SH-SY5Y (cell line): Measurements from ENCODE around the gene RBMS1.

ENCODE experiments used
- GATA2 ChIP-seq: IDR thresholded peaks from 2 replicates; pipeline ENCODE4 v1.6.1; 2011; ENCODE audit warnings: mild to moderate bottlenecking, low read depth, low read length
- GATA3 ChIP-seq: IDR thresholded peaks from 2 replicates; pipeline ENCODE4 v1.6.1; 2011; ENCODE audit warnings: low read depth, mild to moderate bottlenecking, low read length, moderate library complexity

The RBMS1 gene

DNA sequence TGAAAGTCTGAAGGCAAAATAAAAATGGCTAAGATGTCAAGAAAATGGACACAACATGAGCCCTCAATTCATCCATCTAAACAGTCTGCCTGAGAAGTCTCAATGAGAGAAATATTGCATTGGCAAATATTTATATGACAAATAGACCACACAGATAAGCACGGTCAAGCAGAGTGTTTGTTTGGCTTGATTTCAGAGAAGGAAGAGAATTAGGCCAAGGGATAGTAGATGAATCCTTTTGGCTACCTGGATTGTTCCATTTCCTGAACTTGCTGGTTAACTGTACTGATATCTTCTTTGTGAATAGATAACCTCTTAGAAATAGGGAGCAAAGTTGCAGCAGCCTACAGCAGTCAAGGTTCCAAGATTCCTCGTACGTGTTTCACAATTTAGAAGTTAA, 129.6 kb downstream of the RBMS1 start:
- TF ChIP-seq GATA3 (no peak), GATA2 (no peak)

DNA sequence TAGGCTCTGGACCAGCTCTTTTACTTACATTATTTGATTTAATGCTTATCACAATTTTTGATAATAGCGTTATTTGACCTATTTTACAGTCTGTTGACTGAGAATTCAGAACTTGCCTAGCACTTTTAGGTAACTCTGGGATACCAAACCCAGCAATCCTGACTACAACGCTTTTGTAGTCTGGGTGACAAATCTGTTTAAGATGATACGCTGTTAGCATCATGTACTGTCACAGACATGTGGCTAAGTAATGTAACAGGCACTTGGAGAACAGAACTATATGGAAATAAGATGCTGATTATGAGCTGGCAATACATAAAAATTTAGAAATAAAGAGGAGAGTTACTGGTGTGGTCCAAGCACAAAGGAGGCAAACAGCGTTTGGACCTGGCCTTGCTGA, 130.6 kb downstream of the RBMS1 start:
- TF ChIP-seq GATA2 (no peak), GATA3 (no peak)

DNA sequence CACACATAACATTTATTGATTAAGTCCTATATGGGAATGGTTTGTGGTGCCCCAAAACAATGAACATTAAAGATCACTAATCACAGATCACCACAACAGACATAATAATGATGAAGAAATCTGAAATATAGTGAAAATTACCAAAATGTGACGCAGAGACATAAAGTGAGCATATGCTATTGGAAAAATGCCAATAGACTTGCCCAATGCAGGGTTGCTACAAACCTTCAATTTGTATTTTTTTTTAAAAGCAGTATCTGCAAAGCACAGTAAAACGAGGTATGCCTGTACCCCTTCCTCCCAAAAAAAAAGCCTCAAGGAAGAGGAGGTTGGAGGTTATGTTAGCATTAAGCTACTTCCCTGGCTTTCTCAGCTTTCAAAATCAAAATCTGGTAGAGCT, 131.1 kb downstream of the RBMS1 start:
- TF ChIP-seq GATA2 (no peak), GATA3 (no peak)

DNA sequence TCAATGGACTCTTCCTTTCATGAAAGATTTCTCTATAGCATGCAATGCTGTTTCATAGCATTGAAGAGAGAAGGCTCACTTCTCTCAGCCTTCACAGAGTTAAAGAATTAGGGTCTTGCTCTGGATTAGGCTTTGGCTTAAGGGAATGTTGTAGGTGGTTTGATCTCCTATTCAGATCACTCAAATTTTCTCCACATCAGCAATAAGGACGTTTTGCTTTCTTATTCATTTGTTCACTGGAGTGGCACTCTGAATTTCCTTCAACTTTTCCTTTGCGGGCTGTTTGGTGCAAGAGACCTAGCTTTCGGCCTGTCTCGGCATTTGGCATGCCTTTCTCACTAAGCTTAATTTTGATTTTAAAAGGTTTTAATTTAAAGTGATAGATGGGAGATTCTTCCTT, 131.6 kb downstream of the RBMS1 start:
- no peak for TF ChIP-seq GATA3
- TF ChIP-seq GATA2, result no peak

DNA sequence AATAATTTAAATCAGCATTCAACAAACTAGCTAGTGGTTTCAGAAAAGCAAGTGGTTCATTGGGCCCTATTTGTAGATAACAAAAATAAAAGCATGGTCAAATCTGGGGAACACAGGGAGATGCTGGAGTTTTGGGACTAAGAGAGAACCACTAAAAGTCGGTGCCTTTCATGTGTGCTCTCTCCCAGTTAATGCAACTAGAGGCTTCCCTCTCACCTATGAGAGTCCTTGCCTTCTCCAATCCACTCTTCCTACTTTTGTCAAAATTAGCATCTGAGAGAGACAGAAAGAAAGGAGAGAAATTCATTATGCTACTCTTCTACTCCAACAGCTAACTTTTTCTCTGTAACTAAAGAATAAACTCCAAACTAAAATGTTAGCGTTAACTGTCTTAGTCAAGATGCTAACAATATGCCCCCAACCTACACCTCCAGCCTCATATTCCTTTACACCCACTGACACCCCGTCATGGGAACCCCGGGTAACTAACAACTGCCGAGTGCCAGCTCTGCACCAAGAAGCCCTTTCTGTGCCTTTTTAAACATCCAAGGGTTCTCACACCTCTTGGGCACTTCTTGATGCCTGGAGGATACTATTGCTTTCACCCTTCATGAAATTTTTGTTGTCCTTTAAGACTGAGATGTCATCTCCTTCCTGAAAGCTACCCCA, 133.4 kb downstream of the RBMS1 start:
- TF ChIP-seq GATA2 (no peak), GATA3 (no peak)

DNA sequence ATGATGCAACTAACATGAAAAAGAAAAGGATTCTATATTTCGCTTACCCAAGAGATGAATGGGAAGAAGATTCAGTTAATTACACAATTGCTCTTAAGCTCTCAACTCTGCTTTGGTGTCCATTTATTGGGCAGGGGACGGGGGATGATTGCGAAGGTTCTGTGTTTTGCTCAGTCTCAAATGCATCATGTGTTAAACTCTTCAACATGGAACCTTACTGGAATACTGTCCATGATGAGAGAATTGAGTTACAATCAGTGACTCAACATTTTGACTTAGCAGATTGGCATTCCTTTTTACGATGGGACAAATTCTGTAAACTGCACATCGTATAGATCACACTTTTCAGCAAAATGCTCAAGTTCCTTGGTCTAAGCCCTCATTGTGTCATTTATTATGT, 135.6 kb downstream of the RBMS1 start:
- no peak for TF ChIP-seq GATA3
- TF ChIP-seq GATA2, result no peak

DNA sequence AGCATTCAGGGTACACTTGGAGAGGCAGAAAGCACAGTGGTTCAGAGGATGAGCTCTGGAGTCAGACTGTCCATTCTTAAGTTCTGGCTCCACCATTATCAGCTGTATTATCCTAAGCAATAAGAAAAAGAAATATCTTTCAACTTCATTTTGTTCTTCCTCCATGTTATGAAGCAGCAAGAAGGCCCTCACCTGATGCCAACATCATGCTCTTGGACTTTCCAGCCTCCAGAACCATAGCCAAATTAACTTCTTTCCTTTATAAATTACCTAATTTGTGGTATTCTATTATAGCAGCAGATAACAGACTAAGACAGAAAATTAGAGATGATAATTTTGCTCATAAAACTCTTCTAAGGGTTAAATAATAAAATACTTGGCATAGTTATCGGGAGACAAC, 137.1 kb downstream of the RBMS1 start:
- TF ChIP-seq GATA3 (no peak), GATA2 (no peak)

DNA sequence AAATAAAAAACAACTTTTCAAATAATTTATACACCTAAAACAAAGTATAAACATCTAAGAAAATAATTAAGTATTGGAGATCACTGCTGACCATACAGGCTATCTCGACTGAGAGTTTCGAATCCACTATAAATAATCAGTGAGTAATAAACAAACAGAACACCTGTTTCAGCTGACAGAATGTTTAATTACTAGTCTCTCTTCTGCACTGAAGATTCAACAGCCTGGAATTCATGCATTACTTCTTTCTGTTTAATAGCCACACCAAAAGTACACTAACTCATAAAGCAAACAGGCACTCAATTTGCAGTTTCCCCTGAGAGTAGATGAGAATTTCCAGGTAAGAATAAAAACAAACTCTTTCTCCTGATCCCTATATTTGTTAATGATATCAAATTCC, 138.5 kb downstream of the RBMS1 start:
- no peak for TF ChIP-seq GATA3
- TF ChIP-seq GATA2, result no peak

DNA sequence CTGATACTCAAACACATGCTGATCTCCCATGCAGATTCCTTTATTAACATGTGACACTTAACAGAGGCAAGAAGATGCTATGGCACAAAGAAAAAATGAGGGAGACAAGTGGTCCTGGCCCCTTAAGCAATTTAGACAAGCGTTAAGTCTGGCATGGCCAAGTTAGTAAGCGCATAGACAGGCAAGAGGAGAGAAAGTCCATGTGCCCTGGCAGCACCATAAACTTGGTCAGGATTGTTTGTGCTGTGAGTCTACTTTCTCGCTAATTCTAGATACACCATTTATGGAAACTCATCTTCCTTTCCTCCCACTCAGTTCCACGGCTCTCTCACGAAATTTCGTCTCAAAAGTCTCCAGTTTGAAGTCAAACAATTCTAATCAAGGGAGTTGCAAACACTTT, 138.9 kb downstream of the RBMS1 start:
- TF ChIP-seq GATA3 (no peak), GATA2 (no peak)

DNA sequence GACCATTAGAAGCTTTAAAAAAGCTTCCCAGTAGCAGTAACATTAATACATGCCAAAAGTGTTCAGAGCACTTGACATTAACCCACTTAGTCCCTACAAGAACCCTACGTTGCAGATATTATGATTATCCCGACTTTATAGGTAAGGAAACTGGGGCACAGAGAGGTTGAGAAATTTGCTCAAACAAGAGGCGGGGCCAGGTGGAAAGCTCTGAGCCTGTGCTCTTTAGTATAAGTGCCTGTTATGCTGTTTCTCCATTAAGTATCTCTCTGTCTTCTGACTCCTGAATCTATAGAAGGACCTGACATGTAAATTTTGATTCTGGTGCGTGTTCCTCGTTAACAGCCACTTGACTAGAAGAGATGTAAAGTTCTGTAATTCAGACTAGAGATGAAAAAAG, 139.8 kb downstream of the RBMS1 start:
- TF ChIP-seq GATA3 (no peak), GATA2 (no peak)

DNA sequence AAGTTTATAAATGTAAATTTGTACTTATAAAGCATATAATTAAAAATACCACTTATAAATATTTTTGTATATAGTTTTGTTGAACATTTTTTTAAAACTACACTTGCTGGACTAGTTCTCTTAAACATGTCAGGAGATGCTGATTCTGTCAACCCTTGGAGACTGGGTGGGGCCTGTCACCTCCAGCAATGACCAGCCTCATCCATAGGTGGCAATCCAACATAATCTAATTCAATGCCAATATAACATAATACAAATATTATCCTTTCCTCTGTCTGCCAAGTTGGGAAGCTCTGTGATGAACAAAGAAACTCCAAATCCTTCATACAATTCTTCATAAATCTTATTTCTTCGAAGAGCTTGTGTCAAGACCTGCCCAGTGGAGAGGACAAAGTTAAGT, 140.4 kb downstream of the RBMS1 start:
- TF ChIP-seq GATA2 (no peak), GATA3 (no peak)

DNA sequence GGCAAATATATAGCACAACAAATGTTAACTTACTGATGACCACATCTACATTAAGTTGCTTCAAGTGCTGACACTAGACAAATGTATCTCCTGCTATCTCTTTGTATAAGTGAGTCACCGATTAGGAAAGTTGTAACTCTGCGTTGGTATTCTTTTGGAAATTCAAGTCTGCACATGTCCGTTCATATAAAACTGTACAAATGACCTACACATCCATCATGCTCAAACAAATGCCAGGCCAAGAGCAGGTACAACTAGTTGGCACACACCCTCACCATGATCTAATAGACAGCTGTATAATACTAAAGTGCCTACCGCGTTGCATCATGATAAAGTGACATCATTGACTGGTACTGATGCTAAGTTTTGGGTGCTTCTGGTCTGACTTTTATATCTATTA, 141.1 kb downstream of the RBMS1 start:
- TF ChIP-seq GATA2 (no peak), GATA3 (no peak)

DNA sequence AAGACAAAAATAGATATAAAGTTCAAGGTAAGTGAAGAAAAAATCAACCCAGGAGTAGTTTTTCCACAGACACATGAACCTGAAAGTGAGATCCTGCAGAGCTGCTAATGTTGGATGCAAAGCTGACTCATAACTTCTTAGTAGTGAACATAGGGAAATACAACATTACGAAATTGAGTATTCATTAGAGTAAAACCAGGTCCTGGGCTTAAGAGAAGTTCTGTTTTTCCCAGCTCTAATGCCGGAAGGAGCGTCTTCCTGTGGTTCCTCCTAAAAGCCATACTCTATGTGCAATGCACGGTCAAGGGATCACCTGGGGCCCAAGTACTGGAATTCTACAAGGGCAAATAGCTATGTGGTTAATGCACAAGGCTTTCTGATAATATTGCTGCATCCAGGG, 141.7 kb downstream of the RBMS1 start:
- no peak for TF ChIP-seq GATA3
- TF ChIP-seq GATA2, result no peak

DNA sequence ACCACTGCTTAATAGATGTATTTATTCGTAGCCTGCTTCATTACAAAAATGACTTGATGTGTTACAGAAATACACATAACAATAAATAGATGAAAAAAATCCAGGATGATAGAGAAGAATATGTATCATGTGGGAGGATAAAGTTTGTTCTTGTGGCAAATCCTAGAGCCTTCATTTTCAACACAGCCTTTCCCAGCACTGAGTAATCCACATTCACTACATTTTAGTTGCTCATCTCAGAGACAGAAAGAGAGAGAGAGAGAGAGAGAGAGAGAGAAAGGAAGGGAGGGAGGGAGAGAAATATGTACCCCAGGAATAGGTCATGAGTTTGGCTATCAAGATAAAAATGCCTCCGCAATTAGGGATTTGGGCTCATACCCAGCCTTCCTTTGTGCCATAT, 144.3 kb downstream of the RBMS1 start:
- no peak for TF ChIP-seq GATA3
- no peak for TF ChIP-seq GATA2

DNA sequence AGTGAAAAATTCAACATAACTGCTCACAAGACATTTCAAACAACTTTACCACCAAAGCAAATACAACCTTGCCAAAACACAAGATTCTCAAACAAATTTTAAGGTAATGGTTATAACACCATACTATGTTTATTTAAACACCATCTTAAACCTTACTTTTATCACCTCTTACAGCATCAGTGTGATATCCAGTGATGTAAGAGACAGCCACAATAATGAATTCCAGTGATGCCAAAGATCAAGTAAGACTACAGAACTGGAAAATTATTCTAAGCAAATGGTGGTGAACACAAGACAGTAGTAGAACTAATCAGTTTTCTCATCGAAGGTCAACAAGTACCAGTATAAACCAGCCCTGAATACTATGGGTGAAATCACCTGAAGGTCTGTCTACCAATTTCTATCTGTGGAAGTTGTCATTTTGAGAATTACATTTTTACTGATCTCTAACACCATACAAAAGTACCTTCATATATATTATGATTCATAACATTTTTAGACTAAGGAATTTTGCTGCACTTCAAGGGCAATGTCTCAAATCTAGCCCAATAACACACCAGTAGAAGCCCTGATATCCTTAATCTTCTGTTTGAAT, 146.2 kb downstream of the RBMS1 start:
- TF ChIP-seq GATA2 (no peak), GATA3 (no peak)
